Measurements from ENCODE around the gene BTN2A1.

BTN2A1 gene

DNA sequence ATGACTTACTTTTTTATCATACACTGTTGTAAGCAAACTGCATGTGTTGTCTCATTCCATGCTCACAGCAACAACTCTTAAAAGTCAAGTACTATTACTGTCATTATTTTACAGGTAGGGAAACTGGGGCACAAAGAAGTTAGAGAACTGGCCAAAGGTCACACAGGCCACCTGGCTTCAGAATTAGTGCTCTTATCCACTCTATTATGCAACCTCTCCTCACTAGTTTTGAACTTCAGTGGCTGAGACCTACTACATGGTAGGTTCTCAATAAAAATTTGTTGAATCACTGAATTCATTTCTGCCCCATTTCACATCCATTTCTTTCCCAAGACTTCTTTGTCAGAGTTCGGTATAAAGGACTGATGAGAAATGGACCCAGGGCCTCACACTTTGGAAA, 19.8 kb upstream of the BTN2A1 start:
- no peak for TF ChIP-seq CREB1 (IDR thresholded peaks at IDR 0.05; ENCODE audit: low read depth)
- TF ChIP-seq FOXM1 (IDR thresholded peaks at IDR 0.05; ENCODE audit: borderline replicate concordance, low read depth): no peak
- no peak for TF ChIP-seq CEBPB (IDR thresholded peaks at IDR 0.05)
- TF ChIP-seq TAF1 (IDR thresholded peaks at IDR 0.05; ENCODE audit: low read depth): no peak
- TF ChIP-seq EP300 (IDR thresholded peaks at IDR 0.05; ENCODE audit: borderline replicate concordance): no peak
- TF ChIP-seq EGR1 (IDR thresholded peaks at IDR 0.05): no peak
- no peak for TF ChIP-seq ZBTB7A (IDR thresholded peaks at IDR 0.05; ENCODE audit: low read depth)
- TF ChIP-seq TCF12 (IDR thresholded peaks at IDR 0.05; ENCODE audit: low read depth): no peak
- no peak for TF ChIP-seq NFIC (IDR thresholded peaks at IDR 0.05)
- no peak for TF ChIP-seq YY1 (IDR thresholded peaks at IDR 0.05; ENCODE audit: low read depth)
- no peak for TF ChIP-seq TEAD4 (IDR thresholded peaks at IDR 0.05)
- TF ChIP-seq, protein P1, sequence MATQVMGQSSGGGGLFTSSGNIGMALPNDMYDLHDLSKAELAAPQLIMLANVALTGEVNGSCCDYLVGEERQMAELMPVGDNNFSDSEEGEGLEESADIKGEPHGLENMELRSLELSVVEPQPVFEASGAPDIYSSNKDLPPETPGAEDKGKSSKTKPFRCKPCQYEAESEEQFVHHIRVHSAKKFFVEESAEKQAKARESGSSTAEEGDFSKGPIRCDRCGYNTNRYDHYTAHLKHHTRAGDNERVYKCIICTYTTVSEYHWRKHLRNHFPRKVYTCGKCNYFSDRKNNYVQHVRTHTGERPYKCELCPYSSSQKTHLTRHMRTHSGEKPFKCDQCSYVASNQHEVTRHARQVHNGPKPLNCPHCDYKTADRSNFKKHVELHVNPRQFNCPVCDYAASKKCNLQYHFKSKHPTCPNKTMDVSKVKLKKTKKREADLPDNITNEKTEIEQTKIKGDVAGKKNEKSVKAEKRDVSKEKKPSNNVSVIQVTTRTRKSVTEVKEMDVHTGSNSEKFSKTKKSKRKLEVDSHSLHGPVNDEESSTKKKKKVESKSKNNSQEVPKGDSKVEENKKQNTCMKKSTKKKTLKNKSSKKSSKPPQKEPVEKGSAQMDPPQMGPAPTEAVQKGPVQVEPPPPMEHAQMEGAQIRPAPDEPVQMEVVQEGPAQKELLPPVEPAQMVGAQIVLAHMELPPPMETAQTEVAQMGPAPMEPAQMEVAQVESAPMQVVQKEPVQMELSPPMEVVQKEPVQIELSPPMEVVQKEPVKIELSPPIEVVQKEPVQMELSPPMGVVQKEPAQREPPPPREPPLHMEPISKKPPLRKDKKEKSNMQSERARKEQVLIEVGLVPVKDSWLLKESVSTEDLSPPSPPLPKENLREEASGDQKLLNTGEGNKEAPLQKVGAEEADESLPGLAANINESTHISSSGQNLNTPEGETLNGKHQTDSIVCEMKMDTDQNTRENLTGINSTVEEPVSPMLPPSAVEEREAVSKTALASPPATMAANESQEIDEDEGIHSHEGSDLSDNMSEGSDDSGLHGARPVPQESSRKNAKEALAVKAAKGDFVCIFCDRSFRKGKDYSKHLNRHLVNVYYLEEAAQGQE (IDR thresholded peaks at IDR 0.05; ENCODE audit: low read depth): no peak
- TF ChIP-seq, protein P2, sequence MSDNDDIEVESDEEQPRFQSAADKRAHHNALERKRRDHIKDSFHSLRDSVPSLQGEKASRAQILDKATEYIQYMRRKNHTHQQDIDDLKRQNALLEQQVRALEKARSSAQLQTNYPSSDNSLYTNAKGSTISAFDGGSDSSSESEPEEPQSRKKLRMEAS (IDR thresholded peaks at IDR 0.05): no peak

DNA sequence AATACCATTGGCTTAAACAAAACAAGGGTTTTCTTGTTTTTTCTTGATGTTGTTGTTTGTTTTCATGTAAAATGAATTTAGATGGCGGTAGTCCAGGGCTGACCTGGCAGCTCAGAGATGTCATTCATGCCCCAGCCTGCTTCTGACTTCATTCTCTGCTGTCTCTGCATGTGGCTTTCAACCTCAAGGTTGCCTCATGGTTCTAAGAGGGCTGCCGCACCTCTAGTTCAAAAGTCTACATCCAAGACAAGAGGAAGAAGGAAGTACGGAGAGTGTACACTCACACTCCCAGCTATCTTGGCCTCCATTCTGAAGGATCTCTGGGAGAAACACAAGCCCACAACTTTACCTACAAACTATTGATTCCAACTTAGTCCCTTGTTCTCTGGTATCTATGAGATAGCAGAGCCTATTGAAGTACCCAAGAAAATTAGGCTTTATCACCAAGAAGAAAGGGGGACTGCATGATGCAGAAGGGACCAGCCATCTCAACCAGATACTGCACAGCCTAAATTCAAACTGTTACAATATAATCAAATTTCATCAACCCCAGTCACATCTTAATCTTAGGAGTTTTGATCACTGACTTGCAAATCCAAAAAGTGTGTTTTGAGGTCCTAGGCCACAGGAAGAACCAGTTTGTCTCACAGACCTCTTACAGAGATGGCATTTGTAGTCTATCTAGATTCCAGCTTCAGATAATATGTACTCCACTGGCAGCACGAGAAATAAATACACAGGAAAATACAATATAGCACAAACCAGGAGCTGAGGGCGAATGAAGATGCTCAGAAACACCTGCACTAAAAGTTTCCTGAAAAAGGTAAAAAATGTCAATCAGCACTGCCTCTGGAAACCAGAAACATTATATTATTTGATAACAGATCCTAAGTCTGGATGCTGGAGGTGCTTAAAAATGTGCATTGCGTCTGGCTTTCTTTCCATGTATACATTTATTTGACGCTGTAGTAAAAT, 18.3 kb upstream of the BTN2A1 start:
- TF ChIP-seq EP300 (IDR thresholded peaks at IDR 0.05; ENCODE audit: borderline replicate concordance) (no peak), CREB1 (IDR thresholded peaks at IDR 0.05; ENCODE audit: low read depth) (no peak), TAF1 (IDR thresholded peaks at IDR 0.05; ENCODE audit: low read depth) (no peak), YY1 (IDR thresholded peaks at IDR 0.05; ENCODE audit: low read depth) (no peak), CEBPB (IDR thresholded peaks at IDR 0.05) (no peak), TCF12 (IDR thresholded peaks at IDR 0.05; ENCODE audit: low read depth) (no peak), ZBTB7A (IDR thresholded peaks at IDR 0.05; ENCODE audit: low read depth) (no peak), RAD21 (IDR thresholded peaks at IDR 0.05; ENCODE audit: low read depth) (no peak)
- TF ChIP-seq, protein P1 (IDR thresholded peaks at IDR 0.05; ENCODE audit: low read depth): no peak
- TF ChIP-seq, protein P3, sequence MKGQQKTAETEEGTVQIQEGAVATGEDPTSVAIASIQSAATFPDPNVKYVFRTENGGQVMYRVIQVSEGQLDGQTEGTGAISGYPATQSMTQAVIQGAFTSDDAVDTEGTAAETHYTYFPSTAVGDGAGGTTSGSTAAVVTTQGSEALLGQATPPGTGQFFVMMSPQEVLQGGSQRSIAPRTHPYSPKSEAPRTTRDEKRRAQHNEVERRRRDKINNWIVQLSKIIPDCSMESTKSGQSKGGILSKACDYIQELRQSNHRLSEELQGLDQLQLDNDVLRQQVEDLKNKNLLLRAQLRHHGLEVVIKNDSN (IDR thresholded peaks at IDR 0.05): no peak

DNA sequence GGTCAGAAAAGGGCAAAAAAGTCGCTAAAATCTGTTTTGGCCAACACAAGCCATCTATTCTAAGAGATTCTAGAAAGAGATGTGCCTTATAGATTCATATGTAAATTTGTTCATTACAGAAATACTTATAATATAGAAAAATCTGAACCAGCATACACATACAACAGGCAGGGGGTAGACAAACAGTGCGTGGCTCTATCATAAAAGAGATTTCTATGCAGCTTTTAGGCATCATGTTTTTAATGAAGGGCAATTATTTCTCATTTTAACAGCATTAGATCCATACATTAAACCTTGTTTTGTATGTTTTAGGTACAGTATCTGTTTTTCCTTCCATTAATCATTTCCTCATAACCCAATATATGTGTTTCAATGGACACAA, 16.8 kb upstream of the BTN2A1 start:
- no peak for TF ChIP-seq EP300 (IDR thresholded peaks at IDR 0.05; ENCODE audit: borderline replicate concordance)
- no peak for TF ChIP-seq TCF12 (IDR thresholded peaks at IDR 0.05; ENCODE audit: low read depth)
- TF ChIP-seq EGR1 (IDR thresholded peaks at IDR 0.05): no peak
- no peak for TF ChIP-seq ZBTB7A (IDR thresholded peaks at IDR 0.05; ENCODE audit: low read depth)
- TF ChIP-seq, protein P2 (IDR thresholded peaks at IDR 0.05): no peak
- TF ChIP-seq NFIC (IDR thresholded peaks at IDR 0.05): no peak
- TF ChIP-seq CREB1 (IDR thresholded peaks at IDR 0.05; ENCODE audit: low read depth): no peak

DNA sequence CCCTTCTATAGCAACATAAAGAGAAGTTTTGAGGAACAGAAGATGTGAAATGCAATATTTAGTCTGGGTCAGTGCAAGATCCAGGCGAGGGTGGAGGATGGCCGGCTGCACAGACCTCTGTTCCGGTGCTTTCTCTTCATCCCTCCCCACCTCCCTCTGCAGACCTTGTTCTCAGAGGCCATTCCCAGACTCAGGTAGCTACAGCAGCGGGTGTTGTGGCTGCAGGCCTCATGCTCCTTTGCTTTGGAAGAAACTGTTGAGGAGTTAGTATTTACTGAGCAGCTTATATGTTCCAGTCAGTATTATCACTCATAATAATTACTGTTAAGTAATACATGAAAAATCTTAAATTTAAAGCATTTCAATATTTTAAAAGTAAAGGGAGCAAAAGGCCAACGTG, 15.8 kb upstream of the BTN2A1 start:
- TF ChIP-seq YY1 (IDR thresholded peaks at IDR 0.05; ENCODE audit: low read depth) (no peak), EP300 (IDR thresholded peaks at IDR 0.05; ENCODE audit: borderline replicate concordance) (no peak), EGR1 (IDR thresholded peaks at IDR 0.05) (no peak), TCF12 (IDR thresholded peaks at IDR 0.05; ENCODE audit: low read depth) (no peak), CREB1 (IDR thresholded peaks at IDR 0.05; ENCODE audit: low read depth) (no peak), FOXM1 (IDR thresholded peaks at IDR 0.05; ENCODE audit: borderline replicate concordance, low read depth) (no peak), ZBTB7A (IDR thresholded peaks at IDR 0.05; ENCODE audit: low read depth) (no peak), TAF1 (IDR thresholded peaks at IDR 0.05; ENCODE audit: low read depth) (no peak)

DNA sequence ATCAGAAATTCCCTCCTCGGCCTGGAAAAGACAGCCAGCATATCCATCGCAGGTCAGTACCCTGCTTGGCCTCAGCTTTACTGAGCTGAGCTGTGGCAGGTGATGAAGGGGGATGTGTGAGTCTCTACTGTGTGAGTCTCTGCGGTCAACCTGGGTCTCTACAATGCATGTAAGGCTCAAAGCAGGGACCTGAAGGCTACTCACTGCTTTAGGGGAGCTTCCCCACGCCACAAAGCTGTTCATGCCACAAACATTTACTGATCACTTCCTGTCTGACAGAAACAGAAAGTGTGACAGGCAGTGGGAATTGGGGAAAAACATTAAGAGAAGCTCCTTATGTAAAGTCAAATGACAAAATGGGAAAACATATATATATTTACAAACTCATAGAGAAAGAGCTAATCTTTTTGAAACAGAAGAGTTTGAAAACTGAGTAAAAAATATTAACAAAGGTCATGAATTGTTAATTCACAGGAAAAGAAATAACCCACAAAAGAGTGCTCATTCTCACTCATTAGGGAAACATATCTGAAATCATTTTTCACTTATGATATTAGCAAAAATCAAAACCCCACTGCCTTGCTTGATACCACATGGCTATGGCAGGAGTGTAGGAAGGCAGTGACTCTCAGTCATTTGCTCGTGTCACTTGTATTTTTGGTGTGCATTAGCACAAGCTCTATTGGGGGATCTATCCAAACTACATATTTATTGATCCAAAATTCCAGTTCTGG, 11.7 kb upstream of the BTN2A1 start:
- no peak for TF ChIP-seq NFIC (IDR thresholded peaks at IDR 0.05)
- TF ChIP-seq, protein P3 (IDR thresholded peaks at IDR 0.05): no peak
- no peak for TF ChIP-seq CREB1 (IDR thresholded peaks at IDR 0.05; ENCODE audit: low read depth)
- TF ChIP-seq FOXM1 (IDR thresholded peaks at IDR 0.05; ENCODE audit: borderline replicate concordance, low read depth): no peak
- TF ChIP-seq TEAD4 (IDR thresholded peaks at IDR 0.05): no peak
